GM21528 (cell line): ENCODE results near the gene UNC13C.
A peak's percentile ranks its signal among the peaks of the same experiment; 100 is the strongest.

Source experiments
- ATAC-seq: cut with Tn5 transposase; IDR thresholded peaks from one replicate; pipeline ENCODE4 v1.9.1; 2021; ENCODE audit warnings: mild to moderate bottlenecking, moderate library complexity; ENCODE audit not compliant: unreplicated experiment, low FRiP score

Gene UNC13C

GRCh38 chr15:54547491-54547890, 569.2 kb downstream of the UNC13C start:
- ATAC-seq, result no peak

- ATAC-seq, result no peak
These were observed 572.7 kb downstream of the UNC13C start for GRCh38 chr15:54550954-54551353.

- no peak for ATAC-seq
These were observed 578.0 kb downstream of the UNC13C start for GRCh38 chr15:54556231-54556630.

DNA sequence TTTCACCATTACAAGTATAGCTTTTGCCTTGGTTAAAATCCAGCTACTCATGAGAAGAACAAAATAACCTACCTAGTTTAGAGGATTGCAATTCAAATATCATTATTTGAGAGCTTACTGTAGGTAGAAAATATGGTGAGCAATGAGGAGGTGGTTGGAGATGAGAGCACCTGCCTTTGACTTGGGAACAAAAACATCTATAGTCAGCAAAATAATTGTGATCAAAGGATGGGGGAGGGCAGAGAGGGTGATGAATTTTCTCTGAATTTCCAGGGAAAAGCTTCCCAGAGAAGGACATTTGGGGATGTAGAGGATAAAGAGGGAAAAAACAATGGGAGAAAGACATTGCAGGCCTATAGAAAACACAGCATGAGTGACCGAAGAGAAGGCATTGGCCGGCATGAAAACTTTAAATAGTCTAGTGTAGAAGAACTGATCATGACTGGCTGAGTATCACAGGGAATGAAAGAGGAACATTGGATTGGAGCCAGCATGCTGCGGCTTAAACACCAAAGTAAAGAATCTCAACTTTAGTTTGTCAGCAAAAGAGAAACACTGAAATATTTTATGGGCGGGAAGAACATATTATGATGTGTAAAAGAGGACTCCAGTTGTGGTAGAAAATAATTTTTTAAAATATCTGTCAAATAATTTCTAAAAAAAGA, 581.3 kb downstream of the UNC13C start:
- no peak for ATAC-seq

DNA sequence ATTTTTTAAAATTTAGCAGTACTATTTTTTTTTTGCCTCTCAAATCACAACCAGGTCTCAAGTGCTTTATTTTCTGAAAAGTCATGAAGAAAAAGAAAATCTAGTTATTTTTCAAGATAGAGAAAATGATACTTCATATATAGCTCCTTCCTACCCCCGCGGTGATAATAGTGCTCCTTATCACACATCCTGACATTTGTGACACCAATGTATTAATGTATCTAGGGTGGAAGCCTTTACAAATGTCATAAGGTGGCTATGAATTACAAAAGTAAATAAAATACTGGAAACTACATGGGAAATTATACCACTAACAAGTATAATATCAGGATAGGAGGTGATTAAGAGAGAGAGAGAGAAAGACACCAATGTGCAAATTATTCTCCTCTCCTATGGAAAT, 582.2 kb downstream of the UNC13C start:
- ATAC-seq, result no peak

GRCh38 chr15:54564166-54564565, 585.9 kb downstream of the UNC13C start:
- ATAC-seq, result no peak

DNA sequence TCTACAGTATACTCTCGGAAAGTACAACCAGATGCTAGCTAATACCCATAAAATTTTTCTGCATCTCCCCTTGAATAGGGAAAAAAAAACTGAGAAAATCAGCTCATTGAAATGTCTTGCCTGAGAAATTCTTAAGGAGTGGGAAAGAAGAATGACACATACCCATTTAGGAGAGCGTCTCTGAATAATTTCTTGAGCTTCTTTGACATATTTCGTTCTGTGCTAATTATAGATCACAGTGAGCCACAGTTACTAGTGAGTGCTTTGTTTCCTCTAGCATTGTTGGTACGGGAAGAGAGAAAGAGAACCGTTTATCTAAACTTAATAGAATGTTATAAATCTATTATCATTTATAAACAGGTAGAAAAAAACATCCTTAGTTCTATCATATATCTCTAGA, 588.4 kb downstream of the UNC13C start:
- no peak for ATAC-seq

- no peak for ATAC-seq
These were observed 589.3 kb downstream of the UNC13C start for GRCh38 chr15:54567408-54568035.

- no peak for ATAC-seq
These were observed 590.1 kb downstream of the UNC13C start for GRCh38 chr15:54568381-54568780.

DNA sequence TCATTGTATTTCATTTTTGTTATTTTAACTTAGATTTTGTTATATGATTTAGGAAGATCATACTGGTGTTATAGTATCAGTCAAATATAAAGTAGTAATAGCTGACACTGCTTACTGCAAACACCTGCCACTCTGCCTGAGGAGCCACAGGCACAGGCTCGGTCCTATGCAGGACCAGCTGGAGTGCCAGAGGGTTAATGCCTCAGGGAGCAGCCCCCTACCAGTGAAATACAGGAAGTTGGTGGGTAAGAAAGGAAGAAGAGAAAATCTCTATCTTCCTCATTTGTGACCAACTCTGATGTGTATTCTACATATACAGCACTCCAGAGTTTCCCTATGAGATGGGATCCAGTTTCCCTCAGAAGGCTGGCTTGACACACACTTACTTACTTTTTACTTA, 593.3 kb downstream of the UNC13C start:
- no peak for ATAC-seq

- no peak for ATAC-seq
These were observed 597.3 kb downstream of the UNC13C start for GRCh38 chr15:54575586-54575985.

- no peak for ATAC-seq
These were observed 598.2 kb downstream of the UNC13C start for GRCh38 chr15:54576298-54576935.

GRCh38 chr15:54577476-54578250, 599.4 kb downstream of the UNC13C start:
- ATAC-seq, result no peak

- no peak for ATAC-seq
These were observed 601.6 kb downstream of the UNC13C start for GRCh38 chr15:54579855-54580254.

GRCh38 chr15:54580643-54581042, 602.4 kb downstream of the UNC13C start:
- ATAC-seq, result no peak

DNA sequence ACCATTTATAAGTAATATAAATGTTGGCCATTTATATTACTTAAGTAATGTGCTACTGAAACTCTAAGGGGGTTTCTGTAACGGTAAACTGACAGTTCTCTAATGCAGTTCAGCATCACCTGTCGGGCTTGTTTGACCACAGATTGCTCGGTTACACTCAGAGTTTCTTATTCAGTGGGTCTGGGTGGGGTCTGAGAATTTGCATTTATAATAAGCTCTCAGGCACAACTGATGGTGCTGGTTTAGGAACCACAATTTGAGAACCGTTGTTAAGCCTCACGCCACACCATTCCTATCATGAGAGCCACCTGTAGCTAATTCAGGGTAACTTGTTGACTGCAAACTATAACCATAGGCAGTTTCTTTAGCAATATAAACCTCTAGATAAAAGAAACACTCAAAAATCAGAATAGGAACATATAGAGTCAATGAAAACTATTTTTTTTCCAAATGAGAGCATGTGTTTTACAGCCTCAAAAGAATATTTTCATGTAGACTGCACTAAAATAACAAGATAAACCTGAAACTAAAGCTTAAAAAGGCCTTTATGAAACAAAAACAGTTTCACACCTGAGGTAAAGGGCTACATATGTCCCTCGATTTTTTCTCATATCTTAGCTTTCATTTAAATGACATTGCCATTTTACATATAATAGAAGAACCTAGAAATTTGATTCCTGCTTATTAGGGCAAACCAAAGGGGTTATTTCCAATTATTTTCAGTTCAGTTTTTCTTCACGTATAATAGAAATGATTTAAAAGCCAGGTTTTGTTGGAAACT, 604.8 kb downstream of the UNC13C start:
- peak; percentile 74 for ATAC-seq

DNA sequence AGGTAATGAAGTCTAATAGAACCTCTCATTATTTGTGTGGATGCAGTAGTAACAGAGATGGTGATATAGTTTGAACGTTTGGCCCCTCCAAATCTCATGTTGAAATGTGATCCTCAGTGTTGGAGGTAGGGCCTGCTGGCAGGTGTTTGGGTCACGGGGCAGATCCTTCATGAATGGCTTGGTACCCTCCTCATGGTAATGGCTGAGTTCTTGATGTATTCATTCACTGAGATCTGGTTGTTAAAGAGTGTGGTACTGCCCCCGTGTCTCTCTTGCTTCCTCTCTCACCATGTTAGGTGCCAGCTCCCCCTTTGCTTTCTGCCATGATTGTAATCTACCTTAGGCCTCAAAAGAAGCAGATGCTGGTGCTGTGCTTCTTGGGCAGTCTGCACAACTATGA, 606.8 kb downstream of the UNC13C start:
- no peak for ATAC-seq

DNA sequence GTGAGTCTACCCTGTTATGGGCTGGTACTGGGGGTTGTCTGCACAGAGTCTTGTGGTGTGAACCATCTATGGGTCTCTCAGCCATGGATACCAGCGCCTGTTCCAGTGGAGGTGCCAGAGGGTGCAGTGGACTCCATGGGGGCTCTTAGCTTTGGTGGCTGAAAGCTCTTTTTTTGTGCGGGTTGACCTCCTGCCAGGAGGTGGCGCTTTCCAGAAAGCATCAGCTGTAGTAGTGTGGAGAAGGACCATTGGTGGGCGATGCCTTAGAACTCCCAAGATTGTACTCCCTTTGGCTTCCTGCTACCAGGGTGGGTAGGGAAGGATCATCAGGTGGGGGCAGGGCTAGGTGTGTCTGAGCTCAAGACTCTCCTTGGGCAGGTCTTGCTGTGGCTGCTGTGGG, 615.9 kb downstream of the UNC13C start:
- ATAC-seq, result no peak

- ATAC-seq, result no peak
These were observed 621.1 kb downstream of the UNC13C start for GRCh38 chr15:54599386-54599785.

DNA sequence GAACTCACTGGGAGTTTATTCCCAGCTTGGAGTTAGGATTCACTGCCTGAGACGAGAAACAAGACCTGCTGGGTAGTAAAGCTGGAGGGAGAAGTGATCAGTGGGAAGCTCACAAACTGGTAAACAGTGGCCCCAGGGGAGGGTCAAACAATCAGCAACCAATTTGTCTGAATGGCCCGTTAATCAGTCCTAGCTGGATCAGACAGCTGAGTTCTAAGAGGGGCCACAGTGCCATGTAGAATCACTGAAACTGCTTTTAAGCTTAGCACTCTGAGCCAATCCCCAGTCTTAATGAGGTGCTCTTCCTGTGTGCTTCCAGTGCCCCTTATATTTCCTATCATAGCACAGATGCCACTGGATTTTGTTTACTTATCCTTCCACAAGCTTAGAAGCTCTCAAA, 626.8 kb downstream of the UNC13C start:
- no peak for ATAC-seq
